Vagina (tissue), 2 donors: Measurements from ENCODE around the gene CDC45.

Experiments
- CTCF ChIP-seq, 3 experiments: fragments of 450-650 bp in 2 of 3; fragments of 200-600 bp in 1 of 3; sonication (generic) in 1 of 3; IDR thresholded peaks; one replicate each; pipeline ENCODE4 v1.5.1; 2017 to 2019; ENCODE audit warnings: antibody characterized with exemption in 3 of 3, mild to moderate bottlenecking in 2 of 3, moderate library complexity in 2 of 3
- POLR2A ChIP-seq, 2 donors: fragments of 450-650 bp; IDR thresholded peaks; one replicate each; pipeline ENCODE4 v1.6.1; 2017; ENCODE audit warnings: antibody characterized with exemption in 2 of 2, mild to moderate bottlenecking in 2 of 2, moderate library complexity in 2 of 2
- POLR2AphosphoS5 ChIP-seq, 2 donors: sonication (generic); formaldehyde crosslinking; IDR thresholded peaks; one replicate each; pipeline ENCODE4 v1.9.0; 2017; ENCODE audit warnings: antibody characterized with exemption in 2 of 2, mild to moderate bottlenecking in 2 of 2, low read depth in 1 of 2; ENCODE audit not compliant: insufficient read depth in 1 of 2

- TF ChIP-seq CTCF (IDR thresholded peaks at IDR 0.05), result no peak
- TF ChIP-seq POLR2AphosphoS5 (IDR thresholded peaks at IDR 0.05; ENCODE audit: insufficient read depth in 1 of 2, low read depth in 1 of 2), result no peak
- TF ChIP-seq POLR2A (IDR thresholded peaks at IDR 0.05), result no peak
Observed at GRCh38 chr22:19533049-19533626, 53.4 kb downstream of the CDC45 start.
